Kidney (tissue), 14 donors: ENCODE data around the gene RASSF10. TPM values are rescaled to one million over a fixed set of nuclear protein-coding genes. Genes with fewer than 3 reads are reported as not detected.
A peak's percentile ranks its signal among the peaks of the same experiment; 100 is the strongest.

Experiments
- DNase-seq, 5 donors: peaks; one replicate each; pipeline ENCODE4 v3.0.0-alpha.2; 2013 to 2020
- FAIRE-seq: peaks from 2 replicates; lab custom pipeline; 2012; peaks lifted over from hg19 to GRCh38; lab: Jason Lieb, UNC
- H3K27ac ChIP-seq, 2 donors: one replicate each; pipeline ENCODE4 v1.7.0; 2013; ENCODE audit warnings: low read depth in 2 of 2, low read length in 2 of 2, inconsistent platforms in 1 of 2
- H3K27me3 ChIP-seq: one replicate; pipeline ENCODE4 v1.7.1; 2013; ENCODE audit warnings: low read length, inconsistent platforms; ENCODE audit not compliant: control insufficient read depth, insufficient read depth
- H3K36me3 ChIP-seq, 3 donors: one replicate each; pipeline versions ENCODE4 v1.7.0 to v1.7.1; 2013; ENCODE audit warnings: low read length in 3 of 3, control low read depth in 1 of 3, inconsistent platforms in 1 of 3; ENCODE audit not compliant: insufficient read depth in 3 of 3, control insufficient read depth in 2 of 3
- H3K4me1 ChIP-seq, 3 donors: one replicate each; pipeline versions ENCODE4 v1.7.0 to v1.7.1; 2013; ENCODE audit warnings: low read length in 3 of 3, inconsistent platforms in 1 of 3, low read depth in 1 of 3; ENCODE audit not compliant: control insufficient read depth in 2 of 3, insufficient read depth in 2 of 3
- H3K4me3 ChIP-seq, 3 donors: one replicate each; pipeline versions ENCODE4 v1.7.0 to v1.8.1; 2013; ENCODE audit warnings: low read length in 3 of 3, control low read depth in 1 of 3, inconsistent platforms in 1 of 3
- H3K9ac ChIP-seq, 3 donors: one replicate each; pipeline versions ENCODE4 v1.7.0 to v1.7.1; 2013; ENCODE audit warnings: low read length in 3 of 3, control low read depth in 1 of 3, inconsistent platforms in 1 of 3
- H3K9me3 ChIP-seq, 3 donors: one replicate each; pipeline versions ENCODE4 v1.7.0 to v1.7.1; 2013; ENCODE audit warnings: low read length in 3 of 3, control low read depth in 1 of 3, inconsistent platforms in 1 of 3; ENCODE audit not compliant: control insufficient read depth in 2 of 3, insufficient read depth in 1 of 3
- CTCF ChIP-seq: IDR thresholded peaks from 3 replicates; pipeline ENCODE4 v1.5.1; 2012; ENCODE audit warnings: mild to moderate bottlenecking, moderate library complexity, borderline replicate concordance; ENCODE audit not compliant: insufficient read depth; ENCODE audit errors: extremely low read depth
- intact Hi-C: fragments of 100-400 bp; cut with DNase I; formaldehyde crosslinking; loops from one replicate; pipeline ENCODE4 v1.11.1; 2022
- polyA plus RNA-seq: library from polyadenylated mRNA; stranded (reverse); fragments of 350-450 nt; fragmentation: Illumina TruSeq; extraction: RNeasy Lipid Tissue Mini Kit (QIAGEN cat#74804); gene quantifications from one replicate; pipeline ENCODE4 v1.2.3, GENCODE V29; 2014; ENCODE audit warnings: low read depth, low replicate concordance; ENCODE audit not compliant: insufficient read depth
- total RNA-seq: library from RNA; stranded (reverse); fragmentation: NEBNext Ultra II Directional; extraction: Animal tissue kit (Norgen Biotek cat#: 25700); gene quantifications from one replicate; pipeline ENCODE4 v1.2.1, GENCODE V29; 2021
- donor health status: control.
- donor health status: control.
- donor health status: control.
- donor health status: control.
- donor health status: control.
- donor health status: DM: yes; HTN: yes; CAD: no.
- donor health status: Normal renal cell carcinoma (clear cell type).

The RASSF10 gene
- total and polyA plus RNA-seq, 2 donors from 2014 or later = 6.1 to 9.7 TPM

- TF ChIP-seq CTCF = no peak
- Histone ChIP-seq H3K4me3 (no peak overlapping the region), H3K27me3 (no peaks in the 10 kb centered on the region), H3K9ac (no peak overlapping the region), H3K36me3 (no peaks in the 10 kb centered on the region), H3K27ac (no peak overlapping the region), H3K9me3 (no peaks in the 10 kb centered on the region), H3K4me1 (no peaks in the 10 kb centered on the region)
- DNase-seq = peak in 2 of 5 donors; percentile 51 to 76
- FAIRE-seq = peak; percentile 44
- intact Hi-C loops = no loop called here
Measured at GRCh38 chr11:13046637-13047570, 37.8 kb downstream of the RASSF10 start.

DNA sequence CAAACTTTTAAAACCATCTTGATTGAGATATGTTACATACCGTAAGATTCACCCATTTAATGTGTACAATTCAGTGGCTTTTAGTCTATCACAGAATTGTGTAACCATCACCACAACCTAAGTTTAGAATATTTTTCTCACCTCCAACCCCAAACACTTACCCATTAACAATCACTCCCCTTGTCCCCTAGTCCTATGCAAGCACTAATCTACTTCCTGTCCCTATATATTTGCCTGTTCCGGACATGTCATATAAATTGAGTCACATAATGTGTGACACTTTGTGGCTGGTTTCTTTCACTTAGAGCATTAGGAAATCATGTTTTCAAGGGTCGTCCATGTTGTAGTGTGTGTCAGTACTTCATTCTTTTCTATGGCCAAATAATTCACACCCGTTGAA is 38.8 kb downstream of the RASSF10 start:
- intact Hi-C loops = no loop called here
- Histone ChIP-seq H3K36me3 (no peaks in the 10 kb centered on the region), H3K4me3 (no peak overlapping the region), H3K4me1 (peaks cover 0 to 4% (median 0%) of the 10 kb centered on the region in 3 donors), H3K27ac (no peak overlapping the region), H3K9ac (no peak overlapping the region), H3K9me3 (no peaks in the 10 kb centered on the region), H3K27me3 (no peaks in the 10 kb centered on the region)
- no peak for TF ChIP-seq CTCF
- no peak for DNase-seq
- FAIRE-seq = no peak

DNA sequence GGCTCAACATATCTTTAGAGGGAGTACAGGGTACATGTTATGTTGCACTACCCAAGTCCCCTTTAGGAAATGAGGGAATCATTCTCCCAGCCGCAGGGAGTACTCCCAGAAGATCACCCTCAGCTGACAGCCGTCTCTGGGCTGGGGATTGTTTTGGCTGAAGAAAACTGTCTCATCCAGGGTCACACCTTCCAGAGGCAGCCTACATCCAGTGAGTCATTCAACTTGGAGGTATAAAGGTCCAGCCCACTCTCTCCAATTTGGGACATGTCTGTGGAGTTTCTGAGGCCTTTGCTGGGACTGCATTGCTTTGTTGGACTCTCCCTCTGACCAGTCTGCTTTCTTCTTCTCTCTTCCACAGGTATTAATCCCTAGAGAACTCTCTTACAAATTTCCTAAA is 42.1 kb downstream of the RASSF10 start:
- H3K36me3 ChIP-seq = no peaks in the 10 kb centered on the region
- H3K4me1 ChIP-seq = peaks cover 0 to 4% (median 0%) of the 10 kb centered on the region in 3 donors
- intact Hi-C loops = no loop called here
- FAIRE-seq (no peak), DNase-seq (no peak)
- no peak for TF ChIP-seq CTCF
- H3K27me3 ChIP-seq = no peaks in the 10 kb centered on the region
- no peaks in the 10 kb centered on the region for H3K9me3 ChIP-seq
- H3K4me3 ChIP-seq = no peak overlapping the region
- H3K27ac ChIP-seq = no peak overlapping the region
- no peak overlapping the region for H3K9ac ChIP-seq
